ENCODE measurements around the gene ZNF143. TPM values are rescaled to one million over a fixed set of nuclear protein-coding genes. Genes with fewer than 3 reads are reported as not detected.
A peak's percentile ranks its signal among the peaks of the same experiment; 100 is the strongest.

ZNF143 gene
- total RNA-seq, 1 experiment from 2014 or later, result 29.2 TPM

- Histone ChIP-seq H4K8ac (replicated peaks; ENCODE audit: insufficient read length, low read depth, low read length) (no peak overlapping the region), H3K18ac (ENCODE audit: insufficient read length, low read depth, low read length) (peak overlapping the region; percentile 93), H3K27me3 (ENCODE audit: insufficient read depth, low read length) (no peaks in the 10 kb centered on the region), H3K79me1 (ENCODE audit: insufficient read depth, low read depth, low read length, poor library complexity, severe bottlenecking) (no peaks in the 10 kb centered on the region), H4K91ac (ENCODE audit: insufficient read length, low read depth, low read length) (no peak overlapping the region), H3K23ac (ENCODE audit: insufficient read length, low read depth, low read length) (no peak overlapping the region), H3K23me2 (ENCODE audit: insufficient read length, low read depth, low read length, poor library complexity, severe bottlenecking) (peaks cover 8% of the 10 kb centered on the region), H3K79me2 (ENCODE audit: insufficient read depth, low read length) (peaks cover 3% of the 10 kb centered on the region; the same call in 1 of the 2 replicates), H3K9ac (ENCODE audit: extremely low read depth, insufficient read length, low read length) (no peak overlapping the region), H2BK12ac (ENCODE audit: insufficient read length, low read depth, low read length) (no peak overlapping the region), H4K20me1 (ENCODE audit: control insufficient read depth, insufficient read depth, insufficient read length) (no peaks in the 10 kb centered on the region), H3K4ac (ENCODE audit: low read depth, low read length) (no peak overlapping the region), H3K4me2 (ENCODE audit: insufficient read depth, insufficient read length, low read length) (no peak overlapping the region), H3K9me3 (ENCODE audit: control insufficient read depth, low read depth, low read length) (no peaks in the 10 kb centered on the region), H2BK5ac (ENCODE audit: insufficient read length, low read length) (no peak overlapping the region), H2BK15ac (ENCODE audit: low read depth, low read length) (no peak overlapping the region), H3K56ac (ENCODE audit: insufficient read length, low read depth, low read length) (no peak overlapping the region), H2BK120ac (ENCODE audit: low read depth, low read length, poor library complexity, severe bottlenecking) (peak overlapping the region; percentile 31), H3K27ac (ENCODE audit: insufficient read length, low read depth, low read length) (peak overlapping the region; percentile 87), H4K5ac (ENCODE audit: insufficient read length, low read depth, low read length) (no peak overlapping the region), H3T11ph (ENCODE audit: low read length) (no peak overlapping the region), H3K4me1 (ENCODE audit: insufficient read depth, low read length) (peaks cover 8% of the 10 kb centered on the region; the same call in 1 of the 2 replicates), H3K14ac (ENCODE audit: insufficient read depth, low read length) (peak overlapping the region; percentile 33; the same call in 1 of the 2 replicates), H2AK5ac (ENCODE audit: insufficient read length, low read length) (no peak overlapping the region), H2BK20ac (ENCODE audit: low read depth, low read length, poor library complexity, severe bottlenecking) (no peak overlapping the region), H2AFZ (ENCODE audit: low read length) (no peak overlapping the region)
- no CpG with 5 or more reads among the region's 5 CpGs for WGBS (ENCODE audit: extremely low coverage, insufficient read length, low lambda C conversion rate)
- peaks cover 50 to 51% of the 10 kb centered on the region in 2 experiments for H3K4me1 Mint-ChIP-seq
- no peak overlapping the region for H3K4me3 Mint-ChIP-seq
- no peaks in the 10 kb centered on the region for H3K27me3 Mint-ChIP-seq (ENCODE audit: low read depth)
- H3K36me3 Mint-ChIP-seq (ENCODE audit: insufficient read depth in 1 of 3, low read depth in 3 of 3), result peaks cover 2 to 3% (median 3%) of the 10 kb centered on the region in 3 experiments; a peak in 6 of 7 replicates
- DNase-seq, result no peak
- peaks cover 0 to under 1% of the 10 kb centered on the region in 2 experiments; a peak in 1 of 5 replicates for H3K9me3 Mint-ChIP-seq
- TF ChIP-seq CTCF (conservative IDR thresholded peaks at IDR 0.05), result no peak
- peak overlapping the region; percentile 96 to 97 (median 96) for H3K27ac Mint-ChIP-seq
These were observed 108.9 kb downstream of the ZNF143 start for GRCh38 chr11:9569588-9570164.

Data from H9 (cell line).